Uterus (tissue), 2 donors: ENCODE measurements around the gene FRRS1L.

ENCODE experiments used
- POLR2A ChIP-seq, 2 donors: fragments of 450-650 bp; IDR thresholded peaks; one replicate each; pipeline ENCODE4 v1.6.1; 2016; ENCODE audit warnings: antibody characterized with exemption in 2 of 2, mild to moderate bottlenecking in 1 of 2, moderate library complexity in 1 of 2
- TF ChIP-seq, protein P1 (sequence below), 4 experiments: fragments of 200-600 bp in 2 of 4; fragments of 450-650 bp in 2 of 4; sonication (generic) in 2 of 4; IDR thresholded peaks; one replicate each; pipeline ENCODE4 v1.5.1; 2016 to 2019; ENCODE audit warnings: antibody characterized with exemption in 4 of 4, mild to moderate bottlenecking in 2 of 4, moderate library complexity in 1 of 4

- TF ChIP-seq POLR2A (IDR thresholded peaks at IDR 0.05): no peak
- TF ChIP-seq, protein P1, sequence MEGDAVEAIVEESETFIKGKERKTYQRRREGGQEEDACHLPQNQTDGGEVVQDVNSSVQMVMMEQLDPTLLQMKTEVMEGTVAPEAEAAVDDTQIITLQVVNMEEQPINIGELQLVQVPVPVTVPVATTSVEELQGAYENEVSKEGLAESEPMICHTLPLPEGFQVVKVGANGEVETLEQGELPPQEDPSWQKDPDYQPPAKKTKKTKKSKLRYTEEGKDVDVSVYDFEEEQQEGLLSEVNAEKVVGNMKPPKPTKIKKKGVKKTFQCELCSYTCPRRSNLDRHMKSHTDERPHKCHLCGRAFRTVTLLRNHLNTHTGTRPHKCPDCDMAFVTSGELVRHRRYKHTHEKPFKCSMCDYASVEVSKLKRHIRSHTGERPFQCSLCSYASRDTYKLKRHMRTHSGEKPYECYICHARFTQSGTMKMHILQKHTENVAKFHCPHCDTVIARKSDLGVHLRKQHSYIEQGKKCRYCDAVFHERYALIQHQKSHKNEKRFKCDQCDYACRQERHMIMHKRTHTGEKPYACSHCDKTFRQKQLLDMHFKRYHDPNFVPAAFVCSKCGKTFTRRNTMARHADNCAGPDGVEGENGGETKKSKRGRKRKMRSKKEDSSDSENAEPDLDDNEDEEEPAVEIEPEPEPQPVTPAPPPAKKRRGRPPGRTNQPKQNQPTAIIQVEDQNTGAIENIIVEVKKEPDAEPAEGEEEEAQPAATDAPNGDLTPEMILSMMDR (IDR thresholded peaks at IDR 0.05): no peak
These were observed 12.9 kb upstream of the FRRS1L start for GRCh38 chr9:109179801-109180523.
